Urinary bladder (tissue), 2 donors: ENCODE data around the gene POMGNT1. TPM values are rescaled to one million over a fixed set of nuclear protein-coding genes. Genes with fewer than 3 reads are reported as not detected.

Source experiments
- polyA plus RNA-seq: library from polyadenylated mRNA; stranded (reverse); fragments of 200-250 nt; gene quantifications from one replicate; pipeline ENCODE4 v1.2.3, GENCODE V29; 2013
- small RNA-seq: library from RNA; depleted of rRNA; stranded (forward); fragments of <200 nt; gene quantifications from one replicate; pipeline ENCODE3, GENCODE V24; 2014
- total RNA-seq: library from RNA; depleted of rRNA; stranded (reverse); fragments of >200 nt; gene quantifications from one replicate; pipeline ENCODE4 v1.2.3, GENCODE V29; 2014
- donor health status: healthy.

Gene POMGNT1
- total and polyA plus RNA-seq, 2 donors, result 20.0 to 41.0 TPM

Small RNA genes within 50 kb of the gene (small RNA-seq; reads per million reads assigned to genes)
- gene AL672043.1, result not detected

Other genes with a start within 250 kb of the POMGNT1 start
- 16.2 TPM for gene PIK3R3, start 65.8 kb downstream of the POMGNT1 start, total RNA-seq
- 24.7 TPM for gene PIK3R3, start 65.8 kb downstream of the POMGNT1 start, polyA plus RNA-seq
- 7.9 TPM for gene TSPAN1, start 23.3 kb downstream of the POMGNT1 start, total RNA-seq
- gene TSPAN1, start 23.3 kb downstream of the POMGNT1 start, polyA plus RNA-seq, result 56.5 TPM
- not detected for gene P3R3URF, start 21.9 kb downstream of the POMGNT1 start, total RNA-seq
- not detected for gene P3R3URF, start 21.9 kb downstream of the POMGNT1 start, polyA plus RNA-seq
- 3.6 TPM for gene LURAP1, start 4.9 kb upstream of the POMGNT1 start, total RNA-seq
- gene LURAP1, start 4.9 kb upstream of the POMGNT1 start, polyA plus RNA-seq, result 6.0 TPM
- gene RAD54L, start 49.3 kb upstream of the POMGNT1 start, total RNA-seq, result 2.6 TPM
- 0.38 TPM for gene RAD54L, start 49.3 kb upstream of the POMGNT1 start, polyA plus RNA-seq
- 60.3 TPM for gene LRRC41, start 105.2 kb upstream of the POMGNT1 start, total RNA-seq
- gene LRRC41, start 105.2 kb upstream of the POMGNT1 start, polyA plus RNA-seq, result 57.6 TPM
- 271 TPM for gene UQCRH, start 105.3 kb upstream of the POMGNT1 start, total RNA-seq
- 389 TPM for gene UQCRH, start 105.3 kb upstream of the POMGNT1 start, polyA plus RNA-seq
- 15.9 TPM for gene NSUN4, start 142.4 kb upstream of the POMGNT1 start, total RNA-seq
- gene NSUN4, start 142.4 kb upstream of the POMGNT1 start, polyA plus RNA-seq, result 16.7 TPM
- gene FAAH, start 195.9 kb upstream of the POMGNT1 start, total RNA-seq, result 6.9 TPM
- 10.6 TPM for gene FAAH, start 195.9 kb upstream of the POMGNT1 start, polyA plus RNA-seq